Measurements from ENCODE around the gene SSBP1. TPM values are rescaled to one million over a fixed set of nuclear protein-coding genes. Genes with fewer than 3 reads are reported as not detected.
A peak's percentile ranks its signal among the peaks of the same experiment; 100 is the strongest.
"Not testable (repeated sequence)": the region's sequence is repeated elsewhere in the genome, so short reads cannot be mapped to it uniquely, and the experiment has no call there.

SSBP1 gene
- total RNA-seq, 1 donor from 2014 or later, result 266 TPM

DNA sequence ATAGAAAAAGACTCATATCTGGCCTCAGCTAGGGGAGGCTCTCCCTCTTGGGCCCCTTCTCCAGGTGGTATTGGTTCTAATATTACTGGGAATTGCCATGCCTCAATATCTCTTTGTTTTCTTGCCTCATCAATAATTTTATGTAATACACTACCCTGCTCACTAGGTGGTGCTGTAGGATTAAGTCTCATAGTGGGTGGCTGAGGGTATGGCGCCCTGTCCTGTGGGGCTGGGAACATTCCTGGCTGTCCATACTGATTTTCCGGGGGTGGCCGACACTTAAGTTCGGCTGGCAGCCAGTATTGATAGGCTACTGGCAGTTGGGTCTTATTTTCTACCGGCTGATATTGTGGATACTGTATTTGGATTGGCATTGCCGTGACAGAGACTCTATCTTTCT is 16.8 kb downstream of the SSBP1 start:
- Mint-ChIP-seq H3K4me1 (no peaks in the 10 kb centered on the region), H3K27ac (no peak overlapping the region), H3K4me3 (no peak overlapping the region), H3K36me3 (ENCODE audit: low read depth) (peaks cover 83% of the 10 kb centered on the region), H3K27me3 (no peaks in the 10 kb centered on the region), H3K9me3 (peaks cover 15% of the 10 kb centered on the region)
- DNase-seq, result peak; percentile 65
- intact Hi-C loops (cut with micrococcal nuclease), result loop anchor here (1.0 kb wide), 1 partner anchor 31 kb away; no protein-coding TSS in a partner anchor

DNA sequence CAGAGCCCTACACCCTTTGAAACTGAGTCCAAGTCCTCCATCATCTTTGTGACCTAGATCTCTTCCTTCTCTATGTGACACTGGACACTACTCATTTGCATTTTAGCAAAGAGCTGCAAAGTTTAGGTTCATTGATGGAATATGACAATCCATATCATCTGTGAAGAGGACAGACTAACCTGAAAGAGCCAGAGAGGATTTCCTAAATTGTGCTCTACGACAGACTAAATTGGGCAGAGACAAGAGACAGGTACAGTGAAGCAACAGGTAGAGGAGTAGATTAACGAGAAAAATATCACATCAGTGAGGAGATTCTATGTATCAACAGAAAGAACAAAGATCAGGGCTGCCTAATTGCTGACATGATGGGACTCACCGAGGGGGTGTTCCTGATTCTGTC is 25.6 kb downstream of the SSBP1 start, which contains the start of gene TAS2R3:
Gene TAS2R3 (plus strand): TSS at position 301 of the 400 bp plus-strand sequence. CDS start 62 bp downstream, at position 363.
- H3K27ac Mint-ChIP-seq, result no peak within 1 kb of the TSS
- DNase-seq, result no peak
- no peaks in the 10 kb centered on the region for H3K27me3 Mint-ChIP-seq
- intact Hi-C loops (cut with micrococcal nuclease), result no loop called here
- H3K4me1 Mint-ChIP-seq, result no peaks in the 10 kb centered on the region
- peaks cover 39% of the 10 kb centered on the region for H3K36me3 Mint-ChIP-seq (ENCODE audit: low read depth)
- H3K4me3 Mint-ChIP-seq, result no peak within 1 kb of the TSS
- no peaks in the 10 kb centered on the region for H3K9me3 Mint-ChIP-seq

DNA sequence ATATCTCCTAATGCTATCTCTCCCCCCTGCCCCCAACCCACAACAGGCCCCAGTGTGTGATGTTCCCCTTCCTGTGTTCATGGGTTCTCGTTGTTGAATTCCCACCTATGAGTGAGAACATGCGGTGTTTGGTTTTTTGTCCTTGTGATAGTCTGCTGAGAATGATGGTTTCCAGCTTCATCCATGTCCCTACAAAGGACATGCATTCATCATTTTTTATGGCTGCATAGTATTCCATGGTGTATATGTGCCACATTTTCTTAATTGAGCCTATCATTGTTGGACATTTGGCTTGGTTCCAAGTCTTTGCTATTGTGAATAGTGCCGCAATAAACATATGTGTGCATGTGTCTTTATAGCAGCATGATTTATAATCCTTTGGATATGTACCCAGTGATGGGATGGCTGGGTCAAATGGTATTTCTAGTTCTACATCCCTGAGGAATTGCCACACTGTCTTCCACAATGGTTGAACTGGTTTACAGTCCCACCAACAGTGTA is 32.0 kb downstream of the SSBP1 start:
- H3K4me3 Mint-ChIP-seq; H3K9me3 Mint-ChIP-seq; H3K27me3 Mint-ChIP-seq; H3K4me1 Mint-ChIP-seq; intact Hi-C loops (cut with micrococcal nuclease); DNase-seq; H3K27ac Mint-ChIP-seq: not testable (repeated sequence)
- H3K36me3 Mint-ChIP-seq (ENCODE audit: low read depth), result peaks cover 12% of the 10 kb centered on the region

DNA sequence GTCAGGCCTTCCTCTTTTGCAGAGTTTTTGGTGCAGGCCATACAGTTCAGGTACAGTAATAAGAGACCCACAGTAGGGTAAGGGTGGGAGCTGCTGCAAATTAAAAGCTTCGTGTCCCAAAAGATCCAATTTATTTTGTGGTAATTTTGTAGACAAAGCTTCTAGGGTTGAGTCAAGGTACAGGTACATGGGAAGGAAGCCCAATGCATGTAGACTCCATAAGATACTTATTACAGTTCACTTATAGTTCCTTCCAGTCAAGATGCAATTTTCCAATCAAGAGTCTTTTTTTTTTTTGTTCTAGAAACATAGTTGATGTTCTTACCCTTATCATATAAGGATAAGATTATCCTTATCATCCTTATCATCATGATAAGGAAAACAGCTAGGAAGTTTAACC is 38.2 kb downstream of the SSBP1 start, which contains the start of gene TAS2R4:
Gene TAS2R4 (plus strand): TSS at position 301 of the 400 bp plus-strand sequence. CDS start 1,815 bp downstream, outside the sequence.
- H3K27ac Mint-ChIP-seq, result no peak within 1 kb of the TSS

DNA sequence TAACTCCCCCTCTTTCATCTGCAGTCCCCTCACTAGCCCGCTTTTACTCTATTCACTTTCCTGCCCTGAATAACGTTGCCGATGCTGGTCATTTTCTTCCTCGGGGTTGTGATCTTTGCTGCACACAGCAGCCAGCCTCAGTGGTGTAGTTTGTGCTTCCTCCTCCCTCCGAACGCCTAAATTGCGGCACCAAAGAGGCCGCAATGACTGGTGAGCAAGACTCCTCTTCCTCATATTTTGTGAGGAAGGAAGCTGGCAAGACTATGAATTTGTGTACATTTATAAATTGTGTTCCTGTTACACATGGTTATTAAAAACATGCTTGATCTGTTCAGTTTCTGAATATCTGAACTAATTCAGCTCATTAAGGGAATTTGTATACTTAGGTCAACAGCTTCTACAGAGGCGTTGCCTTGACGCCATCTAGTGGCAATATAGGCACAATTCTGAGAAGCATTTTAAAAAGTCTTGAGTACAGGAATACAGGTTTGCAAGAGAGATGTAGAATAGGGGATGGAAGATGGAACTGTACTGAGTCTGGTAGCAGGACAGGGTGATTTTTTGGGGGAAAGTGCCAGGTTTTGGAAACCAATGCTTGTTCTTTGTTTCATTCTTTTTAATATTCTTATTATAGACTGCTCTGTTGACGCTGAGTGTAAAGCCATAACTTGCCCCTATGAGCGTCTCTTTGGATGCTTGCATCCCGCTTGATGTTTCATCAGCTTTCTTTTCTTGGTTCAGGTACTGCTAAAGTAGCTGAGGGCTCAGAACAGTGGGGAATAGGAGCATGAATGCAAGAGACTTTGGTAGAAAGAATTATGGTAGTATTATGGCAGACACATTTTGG is 47.8 kb downstream of the SSBP1 start:
- no peaks in the 10 kb centered on the region for H3K9me3 Mint-ChIP-seq
- H3K4me1 Mint-ChIP-seq, result no peaks in the 10 kb centered on the region
- DNase-seq, result peak; percentile 77
- no peaks in the 10 kb centered on the region for H3K36me3 Mint-ChIP-seq (ENCODE audit: low read depth)
- H3K4me3 Mint-ChIP-seq, result no peak overlapping the region
- no peak overlapping the region for H3K27ac Mint-ChIP-seq
- H3K27me3 Mint-ChIP-seq, result no peaks in the 10 kb centered on the region
- intact Hi-C loops (cut with micrococcal nuclease), result loop anchor here (1.0 kb wide), 2 partner anchors 31 to 132 kb away; no protein-coding TSS in a partner anchor

More for the DNA sequence above, 38.2 kb downstream of the SSBP1 start, which contains the start of gene TAS2R4:
- H3K4me1 Mint-ChIP-seq, result no peaks in the 10 kb centered on the region
- no peak for DNase-seq
- H3K9me3 Mint-ChIP-seq, result peaks cover 3% of the 10 kb centered on the region
- H3K27me3 Mint-ChIP-seq, result no peaks in the 10 kb centered on the region
- H3K36me3 Mint-ChIP-seq (ENCODE audit: low read depth), result peaks cover 30% of the 10 kb centered on the region
- H3K4me3 Mint-ChIP-seq, result no peak within 1 kb of the TSS
- intact Hi-C loops (cut with micrococcal nuclease), result no loop called here

DNA sequence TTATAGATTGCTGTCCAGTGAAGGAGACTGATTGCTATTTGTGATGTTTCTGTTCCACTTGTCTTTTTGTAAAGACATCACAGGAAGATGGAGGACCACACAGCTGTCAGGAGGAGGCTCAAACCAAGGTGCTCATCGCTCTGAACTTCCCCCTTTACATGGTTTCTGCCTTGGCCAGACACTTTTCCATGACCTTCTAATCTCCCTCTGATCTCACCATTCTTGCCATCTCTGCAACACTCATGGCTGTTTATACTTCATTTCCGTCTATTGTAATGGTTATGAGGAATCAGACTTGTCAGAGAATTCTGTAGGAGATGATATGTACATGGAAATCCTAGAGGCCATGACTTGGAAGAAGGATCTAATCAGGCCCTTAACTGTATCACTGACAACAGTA is 50.1 kb downstream of the SSBP1 start:
- DNase-seq, result peak; percentile 37
- no peaks in the 10 kb centered on the region for H3K27me3 Mint-ChIP-seq

DNA sequence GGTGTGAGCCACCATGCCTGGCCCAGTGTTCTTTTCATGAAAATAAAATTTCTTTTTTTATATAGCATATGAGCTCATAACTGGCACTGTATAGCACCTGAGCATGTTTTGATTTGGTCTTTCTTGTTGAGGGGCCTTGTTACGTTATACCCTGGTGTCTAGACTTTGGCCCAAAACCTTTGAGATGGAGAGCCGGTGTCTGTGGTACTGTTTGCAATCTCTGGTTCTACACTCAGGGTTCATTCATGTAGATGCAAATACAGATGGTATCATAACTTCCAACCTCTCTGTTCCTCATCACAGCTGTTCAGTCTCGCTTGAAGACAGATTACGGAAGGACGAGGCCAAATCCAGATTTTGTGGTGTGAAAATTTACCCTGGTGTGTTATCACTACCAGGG is 51.8 kb downstream of the SSBP1 start, which contains the start of gene TAS2R5:
Gene TAS2R5 (plus strand): TSS at position 301 of the 400 bp plus-strand sequence. CDS start 145 bp downstream, outside the sequence.
- no peaks in the 10 kb centered on the region for H3K27me3 Mint-ChIP-seq
- DNase-seq, result peak; percentile 29
- H3K4me3 Mint-ChIP-seq, result no peak within 1 kb of the TSS
- no peaks in the 10 kb centered on the region for H3K9me3 Mint-ChIP-seq
- no peaks in the 10 kb centered on the region for H3K4me1 Mint-ChIP-seq
- no peak within 1 kb of the TSS for H3K27ac Mint-ChIP-seq
- H3K36me3 Mint-ChIP-seq (ENCODE audit: low read depth), result no peaks in the 10 kb centered on the region
- intact Hi-C loops (cut with micrococcal nuclease), result no loop called here

More for the DNA sequence above, 50.1 kb downstream of the SSBP1 start:
- H3K4me3 Mint-ChIP-seq, result no peak overlapping the region
- no peaks in the 10 kb centered on the region for H3K36me3 Mint-ChIP-seq (ENCODE audit: low read depth)
- H3K4me1 Mint-ChIP-seq, result no peaks in the 10 kb centered on the region
- no peak overlapping the region for H3K27ac Mint-ChIP-seq
- no peaks in the 10 kb centered on the region for H3K9me3 Mint-ChIP-seq
- intact Hi-C loops (cut with micrococcal nuclease), result no loop called here

DNA sequence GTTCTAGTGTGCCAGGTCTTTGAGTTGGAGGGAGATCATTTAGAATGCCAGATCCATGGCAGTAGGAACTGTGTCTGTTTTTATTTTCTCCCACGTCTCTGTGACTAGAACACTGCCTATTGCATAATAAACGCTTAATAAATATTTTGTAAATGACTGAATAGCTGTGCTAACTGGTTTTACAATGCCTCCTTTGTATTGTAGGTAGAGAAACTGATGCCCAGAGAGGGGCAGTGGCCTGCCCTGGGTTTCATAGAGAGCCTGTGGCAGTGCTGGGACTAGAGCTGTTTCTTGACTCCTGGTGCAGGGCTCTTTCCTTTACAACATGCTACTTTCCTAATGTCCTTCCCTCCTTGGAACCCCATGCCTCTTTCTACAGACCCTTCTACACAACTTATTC is 54.4 kb downstream of the SSBP1 start:
- Mint-ChIP-seq H3K27me3 (no peaks in the 10 kb centered on the region), H3K9me3 (no peaks in the 10 kb centered on the region), H3K4me3 (no peak overlapping the region), H3K4me1 (no peaks in the 10 kb centered on the region), H3K36me3 (ENCODE audit: low read depth) (no peaks in the 10 kb centered on the region), H3K27ac (no peak overlapping the region)
- DNase-seq, result peak; percentile 34
- intact Hi-C loops (cut with micrococcal nuclease), result no loop called here

Other genes starting within 250 kb of the SSBP1 start
- 146 and 151 TPM in 2 replicates for gene AGK, start 186.9 kb upstream of the SSBP1 start, total RNA-seq
- gene DENND11, start 36.2 kb upstream of the SSBP1 start, total RNA-seq, result 33.3 and 35.1 TPM in 2 replicates
- gene WEE2, start 30.0 kb upstream of the SSBP1 start, total RNA-seq, result not detected in 2 replicates
- 1.2 and 2.2 TPM in 2 replicates for gene TAS2R3, start 25.7 kb downstream of the SSBP1 start, total RNA-seq
- 1.0 TPM in 2 replicates for gene TAS2R4, start 38.3 kb downstream of the SSBP1 start, total RNA-seq
- gene TAS2R5, start 51.9 kb downstream of the SSBP1 start, total RNA-seq, result 0.89 and 1.0 TPM in 2 replicates
- not detected in 2 replicates for gene PRSS37, start 103.1 kb downstream of the SSBP1 start, total RNA-seq
- gene OR9A4, start 178.0 kb downstream of the SSBP1 start, total RNA-seq, result not detected in 2 replicates
- gene CLEC5A, start 208.6 kb downstream of the SSBP1 start, total RNA-seq, result not detected in 2 replicates
- not detected in 2 replicates for gene TAS2R38, start 235.4 kb downstream of the SSBP1 start, total RNA-seq